ENCODE measurements around the gene SYCE1. TPM values are rescaled to one million over a fixed set of nuclear protein-coding genes. Genes with fewer than 3 reads are reported as not detected.

Gene SYCE1
- total RNA-seq, 4 donors from 2014 or later: 1.8 TPM; not detected in 3

- intact Hi-C loops (cut with DNase I): no loop called here
- TF ChIP-seq CTCF (IDR thresholded peaks at IDR 0.05): no peak
- TF ChIP-seq POLR2A (IDR thresholded peaks at IDR 0.05): no peak
- WGBS, 2 donors: 4 to 41% methylated on average over 16 to 24 of the region's 26 CpGs
- Histone ChIP-seq H3K9me3 (peaks cover 0 to 3% (median 0%) of the 10 kb centered on the region in 3 donors), H3K27me3 (peaks cover 0 to 52% (median 11%) of the 10 kb centered on the region in 4 donors), H3K27ac (peak overlapping the region in 1 of 4 donors; percentile 88), H3K36me3 (peaks cover 0 to 22% (median 0%) of the 10 kb centered on the region in 3 donors), H3K4me1 (peaks cover 10 to 44% (median 15%) of the 10 kb centered on the region in 3 donors), H3K4me3 (peak overlapping the region in 3 of 4 donors; percentile 42 to 57 (median 48))
- DNase-seq: no peak
These were observed 35.8 kb downstream of the SYCE1 start for GRCh38 chr10:133529576-133529946.

DNA sequence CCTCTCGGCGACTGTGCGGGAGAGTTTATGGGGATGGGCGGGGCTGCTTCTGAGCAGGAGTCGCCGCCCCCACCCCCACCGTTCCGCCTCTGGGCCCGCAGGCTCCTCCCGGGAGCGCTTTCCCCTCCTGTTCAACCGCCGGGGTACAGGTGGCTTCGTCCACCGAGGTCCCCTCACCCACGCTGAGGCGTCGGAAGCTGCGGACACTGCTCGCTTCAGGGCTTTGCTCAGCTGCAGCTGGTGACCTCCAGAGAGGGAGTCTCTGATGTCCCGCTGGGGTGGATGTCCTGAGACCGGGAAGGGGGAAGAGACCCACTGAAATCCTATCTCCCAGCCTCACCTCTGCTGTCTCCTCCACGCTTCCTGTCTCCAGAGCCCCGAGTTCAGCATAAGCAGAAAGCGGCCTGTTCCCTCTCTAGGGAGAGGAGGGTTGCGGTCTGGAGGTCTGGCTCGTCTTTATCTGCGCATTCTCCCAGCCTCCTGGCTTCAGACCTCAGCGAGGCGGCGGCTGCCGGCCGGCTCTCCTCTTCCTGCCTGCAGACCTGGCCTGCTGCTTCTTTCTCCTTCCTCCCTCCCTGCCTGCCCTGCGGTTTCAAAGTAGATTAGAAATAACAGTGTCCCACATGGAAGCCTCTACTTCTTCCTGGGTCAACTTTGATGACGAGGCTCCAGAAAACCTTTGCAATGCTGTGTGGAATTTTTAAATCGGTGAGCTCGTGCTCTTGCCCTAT lies 36.4 kb downstream of the SYCE1 start:
- Histone ChIP-seq H3K27ac (peak overlapping the region in 2 of 4 donors; percentile 78 to 88), H3K36me3 (peaks cover 0 to 22% (median 0%) of the 10 kb centered on the region in 3 donors), H3K9me3 (peaks cover 0 to 9% (median 0%) of the 10 kb centered on the region in 3 donors), H3K4me1 (peaks cover 10 to 46% (median 15%) of the 10 kb centered on the region in 3 donors), H3K4me3 (peak overlapping the region; percentile 27 to 57 (median 45)), H3K27me3 (peaks cover 0 to 52% (median 11%) of the 10 kb centered on the region in 4 donors)
- WGBS, 2 donors: 5 to 25% methylated on average over 12 to 28 of the region's 37 CpGs
- intact Hi-C loops (cut with DNase I): no loop called here
- TF ChIP-seq CTCF (IDR thresholded peaks at IDR 0.05) (no peak), POLR2A (IDR thresholded peaks at IDR 0.05) (no peak)
- DNase-seq: no peak

- Histone ChIP-seq H3K27me3 (peaks cover 0 to 52% (median 11%) of the 10 kb centered on the region in 4 donors), H3K9me3 (peaks cover 0 to 14% (median 0%) of the 10 kb centered on the region in 3 donors), H3K36me3 (peaks cover 0 to 18% (median 0%) of the 10 kb centered on the region in 3 donors), H3K4me3 (peak overlapping the region; percentile 27 to 57 (median 45)), H3K27ac (peak overlapping the region in 3 of 4 donors; percentile 26 to 88 (median 78)), H3K4me1 (peaks cover 10 to 46% (median 15%) of the 10 kb centered on the region in 3 donors)
- 20 to 51% methylated on average over 1 to 33 of the region's 50 CpGs for WGBS, 2 donors
- DNase-seq: no peak
- intact Hi-C loops (cut with DNase I): no loop called here
- TF ChIP-seq POLR2A (IDR thresholded peaks at IDR 0.05): no peak
These were observed 37.0 kb downstream of the SYCE1 start for GRCh38 chr10:133528296-133528844.

- Histone ChIP-seq H3K27me3 (peaks cover 0 to 52% (median 11%) of the 10 kb centered on the region in 4 donors), H3K27ac (peak overlapping the region in 3 of 4 donors; percentile 26 to 88 (median 78)), H3K4me1 (peaks cover 10 to 46% (median 15%) of the 10 kb centered on the region in 3 donors), H3K36me3 (peaks cover 0 to 12% (median 0%) of the 10 kb centered on the region in 3 donors), H3K4me3 (peak overlapping the region; percentile 27 to 57 (median 45)), H3K9me3 (peaks cover 0 to 18% (median 0%) of the 10 kb centered on the region in 3 donors)
- TF ChIP-seq CTCF (IDR thresholded peaks at IDR 0.05): no peak
- TF ChIP-seq POLR2A (IDR thresholded peaks at IDR 0.05): no peak
- intact Hi-C loops (cut with DNase I): no loop called here
- DNase-seq: no peak
- WGBS, 2 donors: 4 to 17% methylated on average over 5 to 35 of the region's 51 CpGs
These were observed 37.6 kb downstream of the SYCE1 start for GRCh38 chr10:133527771-133528271.

- H3K27me3 ChIP-seq: peaks cover 0 to 52% (median 11%) of the 10 kb centered on the region in 4 donors
- TF ChIP-seq CTCF (IDR thresholded peaks at IDR 0.05) (no peak), POLR2A (IDR thresholded peaks at IDR 0.05) (no peak)
- H3K27ac ChIP-seq: peak within 1 kb of the TSS in 3 of 4 donors; percentile 26 to 88 (median 78)
- peak within 1 kb of the TSS; percentile 27 to 57 (median 45) for H3K4me3 ChIP-seq
- intact Hi-C loops (cut with DNase I): no loop called here
- 43 to 73% methylated on average over 6 to 7 of the region's 16 CpGs for WGBS, 2 donors
- peaks cover 0 to 5% (median 0%) of the 10 kb centered on the region in 3 donors for H3K36me3 ChIP-seq
- H3K4me1 ChIP-seq: peaks cover 10 to 46% (median 15%) of the 10 kb centered on the region in 3 donors
- DNase-seq: no peak
- H3K9me3 ChIP-seq: peaks cover 0 to 18% (median 0%) of the 10 kb centered on the region in 3 donors
These were observed 38.3 kb downstream of the SYCE1 start, which contains the start of gene CYP2E1 for GRCh38 chr10:133526957-133527588. CYP2E1 (plus strand) TSS chr10:133527363; CDS start chr10:133527396, 33 bp downstream.
